ENCODE data around the gene FREM2. TPM values are rescaled to one million over a fixed set of nuclear protein-coding genes. Genes with fewer than 3 reads are reported as not detected.

Gene FREM2
- polyA plus RNA-seq, 6 donors from 2014 or later: not detected

DNA sequence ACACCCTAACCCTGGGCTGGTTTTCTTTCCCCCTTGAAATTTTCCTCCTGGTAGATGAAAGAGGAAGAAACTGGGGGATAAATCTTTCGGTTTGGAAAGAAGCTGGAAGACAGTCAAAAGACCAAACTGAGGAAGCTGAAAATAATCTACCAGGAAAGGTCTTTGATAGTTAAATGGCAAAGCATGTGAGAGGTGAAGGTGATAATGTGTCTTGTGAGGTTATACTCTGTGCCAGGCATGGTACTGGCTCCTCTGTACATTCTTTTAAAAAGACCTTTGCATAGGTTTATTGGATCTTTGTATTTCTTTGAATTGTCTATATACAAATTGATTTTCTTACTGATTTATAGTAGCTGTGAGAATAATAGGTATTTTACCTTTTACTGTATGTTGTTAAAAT, 98.6 kb downstream of the FREM2 start:
- no peaks in the 10 kb centered on the region for H3K4me1 Mint-ChIP-seq

GRCh38 chr13:38787550-38787949, 100.7 kb downstream of the FREM2 start:
- DNase-seq: no peak
- no peaks in the 10 kb centered on the region for H3K27me3 Mint-ChIP-seq

More for the DNA sequence above, 98.6 kb downstream of the FREM2 start:
- no peaks in the 10 kb centered on the region for H3K36me3 Mint-ChIP-seq
- H3K27ac Mint-ChIP-seq: no peak overlapping the region
- no peak for ATAC-seq (ENCODE audit: low read depth in 2 of 2)
- DNase-seq: no peak
- H3K27me3 Mint-ChIP-seq: no peaks in the 10 kb centered on the region
- H3K4me3 Mint-ChIP-seq: no peak overlapping the region
- peaks cover 0 to 2% (median 0%) of the 10 kb centered on the region in 7 donors for H3K9me3 Mint-ChIP-seq

DNA sequence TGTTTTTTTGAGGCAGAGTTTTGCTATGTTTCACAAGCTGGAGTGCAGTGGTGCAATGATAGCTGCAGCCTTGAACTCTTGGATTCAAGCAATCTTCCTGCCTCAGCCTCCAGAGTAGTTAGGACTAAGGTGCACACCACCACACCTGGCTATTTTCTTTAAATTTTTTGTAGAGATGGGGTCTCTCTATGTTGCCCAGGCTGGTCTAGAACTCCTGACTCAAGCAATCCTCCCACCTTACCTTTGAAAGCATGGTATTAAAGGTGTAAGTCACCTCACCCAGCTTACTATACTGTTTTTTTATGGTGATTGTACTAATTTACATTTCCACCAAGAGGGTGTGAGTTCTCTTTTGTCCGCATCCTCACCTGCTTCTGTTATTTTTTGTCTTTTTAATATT, 110.0 kb downstream of the FREM2 start:
- Mint-ChIP-seq H3K4me3 (no peak overlapping the region), H3K9me3 (peaks cover 0 to 9% (median 3%) of the 10 kb centered on the region in 7 donors), H3K36me3 (no peaks in the 10 kb centered on the region), H3K27ac (no peak overlapping the region), H3K27me3 (no peaks in the 10 kb centered on the region), H3K4me1 (no peaks in the 10 kb centered on the region)
- ATAC-seq (ENCODE audit: low read depth in 2 of 2) (no peak), DNase-seq (no peak)

More at GRCh38 chr13:38787550-38787949, 100.7 kb downstream of the FREM2 start:
- no peaks in the 10 kb centered on the region for H3K36me3 Mint-ChIP-seq
- no peak overlapping the region for H3K4me3 Mint-ChIP-seq
- no peak for ATAC-seq (ENCODE audit: low read depth in 2 of 2)
- no peak overlapping the region for H3K27ac Mint-ChIP-seq
- H3K4me1 Mint-ChIP-seq: no peaks in the 10 kb centered on the region
- H3K9me3 Mint-ChIP-seq: peaks cover 0 to 2% (median 0%) of the 10 kb centered on the region in 7 donors

- H3K4me1 Mint-ChIP-seq: no peaks in the 10 kb centered on the region
- H3K4me3 Mint-ChIP-seq: no peak overlapping the region
- no peak for ATAC-seq (ENCODE audit: low read depth in 2 of 2)
- H3K9me3 Mint-ChIP-seq: peaks cover 4 to 18% (median 6%) of the 10 kb centered on the region in 7 donors
- DNase-seq: no peak
- no peaks in the 10 kb centered on the region for H3K36me3 Mint-ChIP-seq
- no peaks in the 10 kb centered on the region for H3K27me3 Mint-ChIP-seq
- H3K27ac Mint-ChIP-seq: no peak overlapping the region
Measured at GRCh38 chr13:38803531-38803930, 116.7 kb downstream of the FREM2 start.

GRCh38 chr13:38804061-38804460, 117.2 kb downstream of the FREM2 start:
- no peak for DNase-seq
- no peak for ATAC-seq (ENCODE audit: low read depth in 2 of 2)

GRCh38 chr13:38804536-38804935, 117.7 kb downstream of the FREM2 start:
- DNase-seq (no peak), ATAC-seq (ENCODE audit: low read depth in 2 of 2) (no peak)
- Mint-ChIP-seq H3K4me1 (no peaks in the 10 kb centered on the region), H3K36me3 (no peaks in the 10 kb centered on the region), H3K27me3 (no peaks in the 10 kb centered on the region), H3K9me3 (peaks cover 5 to 27% (median 13%) of the 10 kb centered on the region in 7 donors), H3K4me3 (no peak overlapping the region), H3K27ac (no peak overlapping the region)

More at GRCh38 chr13:38804061-38804460, 117.2 kb downstream of the FREM2 start:
- no peaks in the 10 kb centered on the region for H3K27me3 Mint-ChIP-seq
- H3K36me3 Mint-ChIP-seq: no peaks in the 10 kb centered on the region
- no peaks in the 10 kb centered on the region for H3K4me1 Mint-ChIP-seq
- H3K4me3 Mint-ChIP-seq: no peak overlapping the region
- no peak overlapping the region for H3K27ac Mint-ChIP-seq
- H3K9me3 Mint-ChIP-seq: peaks cover 4 to 22% (median 9%) of the 10 kb centered on the region in 7 donors

GRCh38 chr13:38814331-38814730, 127.5 kb downstream of the FREM2 start:
- Mint-ChIP-seq H3K27ac (no peak overlapping the region), H3K9me3 (peaks cover 0 to 27% (median 18%) of the 10 kb centered on the region in 7 donors), H3K4me1 (no peaks in the 10 kb centered on the region), H3K27me3 (no peaks in the 10 kb centered on the region), H3K4me3 (no peak overlapping the region), H3K36me3 (peaks cover 0 to 7% of the 10 kb centered on the region in 2 donors)
- no peak for ATAC-seq (ENCODE audit: low read depth in 2 of 2)
- DNase-seq: no peak

- H3K27ac Mint-ChIP-seq: no peak overlapping the region
- H3K36me3 Mint-ChIP-seq: no peaks in the 10 kb centered on the region
- H3K9me3 Mint-ChIP-seq: peaks cover 0 to 3% (median 0%) of the 10 kb centered on the region in 7 donors
- ATAC-seq (ENCODE audit: low read depth in 2 of 2) (no peak), DNase-seq (no peak)
- H3K4me1 Mint-ChIP-seq: no peaks in the 10 kb centered on the region
- H3K27me3 Mint-ChIP-seq: no peaks in the 10 kb centered on the region
- no peak overlapping the region for H3K4me3 Mint-ChIP-seq
Measured at GRCh38 chr13:38819053-38819452, 132.2 kb downstream of the FREM2 start.

DNA sequence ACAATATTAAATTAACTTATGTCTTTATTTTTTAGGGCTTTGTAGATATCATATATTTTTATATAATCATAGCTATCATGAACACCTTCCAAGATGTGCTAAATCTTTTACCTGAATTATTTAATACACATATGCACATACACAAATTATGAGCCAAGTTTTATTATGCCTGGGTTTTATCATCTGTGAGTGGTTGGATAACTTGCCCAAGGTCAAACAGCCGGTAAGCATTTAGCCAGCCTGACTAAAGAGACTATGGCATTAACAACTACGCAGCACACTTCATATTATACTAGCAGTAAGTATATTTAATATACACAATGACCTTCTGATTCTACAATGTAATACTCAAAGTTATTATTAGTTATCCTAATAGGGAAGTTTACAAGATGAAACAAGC, 132.7 kb downstream of the FREM2 start:
- Mint-ChIP-seq H3K4me3 (no peak overlapping the region), H3K36me3 (no peaks in the 10 kb centered on the region), H3K4me1 (no peaks in the 10 kb centered on the region), H3K27me3 (no peaks in the 10 kb centered on the region), H3K9me3 (peaks cover 0 to 3% (median 0%) of the 10 kb centered on the region in 7 donors), H3K27ac (no peak overlapping the region)
- no peak for DNase-seq
- no peak for ATAC-seq (ENCODE audit: low read depth in 2 of 2)

DNA sequence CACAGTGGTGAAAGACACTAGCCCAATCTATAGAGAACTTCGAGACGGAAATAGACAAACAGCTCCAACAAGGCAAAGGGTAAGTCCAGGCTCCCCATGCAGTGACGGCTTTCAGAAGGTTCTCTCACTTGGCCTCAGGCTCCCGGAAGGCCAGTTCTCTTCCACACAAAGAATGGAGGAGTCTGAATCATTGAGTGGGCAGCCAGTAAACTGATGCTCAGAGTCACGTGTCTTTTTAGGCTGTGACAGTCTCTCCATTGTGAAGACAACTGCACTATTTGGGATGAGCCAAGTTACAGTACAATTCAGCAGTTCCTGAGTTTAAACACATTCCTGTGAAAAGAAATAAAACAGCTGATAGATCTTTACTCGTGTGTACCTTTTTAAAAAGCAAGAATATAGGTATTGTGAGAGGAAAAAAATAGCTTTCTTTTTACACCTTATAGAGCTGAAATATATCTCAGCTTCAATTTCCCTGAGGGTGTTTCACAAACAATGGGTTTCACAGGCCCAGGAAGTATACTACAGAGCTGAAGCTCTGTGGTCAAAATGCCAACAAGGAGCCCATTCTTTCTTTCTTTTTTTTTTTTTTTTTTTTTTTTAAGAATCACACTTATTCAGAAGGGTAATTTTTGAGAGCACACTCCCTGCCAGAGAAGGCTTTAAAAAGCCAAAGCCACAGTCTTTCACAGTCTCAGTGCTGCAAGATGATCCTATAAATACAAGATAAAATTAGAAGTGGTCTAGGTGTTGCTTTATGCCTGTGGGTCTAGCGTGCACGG, 135.1 kb downstream of the FREM2 start:
- ATAC-seq (ENCODE audit: low read depth in 2 of 2): no peak
- no peak for DNase-seq
- Mint-ChIP-seq H3K9me3 (peaks cover 0 to 3% (median 0%) of the 10 kb centered on the region in 7 donors), H3K4me1 (no peaks in the 10 kb centered on the region), H3K27me3 (no peaks in the 10 kb centered on the region), H3K4me3 (no peak overlapping the region), H3K27ac (no peak overlapping the region), H3K36me3 (no peaks in the 10 kb centered on the region)

DNA sequence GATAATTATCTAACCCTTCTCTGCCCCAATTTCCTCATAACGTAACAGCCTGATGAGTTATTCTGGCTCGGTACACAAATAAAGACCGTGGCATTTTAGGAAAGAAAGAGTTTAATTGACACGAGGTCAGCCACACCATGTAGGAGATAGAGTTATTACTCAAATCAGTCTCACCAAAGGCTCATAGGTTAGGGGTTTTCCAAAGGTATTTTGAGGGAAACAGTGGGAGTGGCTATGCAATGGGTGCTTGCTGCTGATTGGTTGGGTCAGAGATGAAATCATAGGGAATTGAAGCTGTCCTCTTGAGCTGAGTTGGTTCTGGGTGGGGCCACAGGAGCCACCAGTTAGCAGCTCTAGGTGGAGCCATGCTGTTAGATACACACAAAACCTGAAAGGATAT, 137.5 kb downstream of the FREM2 start:
- Mint-ChIP-seq H3K27ac (no peak overlapping the region), H3K4me1 (no peaks in the 10 kb centered on the region), H3K36me3 (no peaks in the 10 kb centered on the region), H3K27me3 (no peaks in the 10 kb centered on the region), H3K4me3 (no peak overlapping the region), H3K9me3 (peaks cover 0 to 9% (median 0%) of the 10 kb centered on the region in 7 donors)
- no peak for DNase-seq
- no peak for ATAC-seq (ENCODE audit: low read depth in 2 of 2)

GRCh38 chr13:38826182-38826813, 139.4 kb downstream of the FREM2 start:
- Mint-ChIP-seq H3K27ac (no peak overlapping the region), H3K4me1 (no peaks in the 10 kb centered on the region), H3K27me3 (no peaks in the 10 kb centered on the region), H3K4me3 (no peak overlapping the region), H3K9me3 (peaks cover 0 to 9% (median 5%) of the 10 kb centered on the region in 7 donors), H3K36me3 (no peaks in the 10 kb centered on the region)
- DNase-seq (no peak), ATAC-seq (ENCODE audit: low read depth in 2 of 2) (no peak)

- Mint-ChIP-seq H3K4me3 (no peak overlapping the region), H3K9me3 (peaks cover 0 to 11% (median 5%) of the 10 kb centered on the region in 7 donors), H3K36me3 (no peaks in the 10 kb centered on the region), H3K4me1 (no peaks in the 10 kb centered on the region), H3K27ac (no peak overlapping the region), H3K27me3 (no peaks in the 10 kb centered on the region)
- DNase-seq (no peak), ATAC-seq (ENCODE audit: low read depth in 2 of 2) (no peak)
Measured at GRCh38 chr13:38830442-38831045, 143.7 kb downstream of the FREM2 start.

DNA sequence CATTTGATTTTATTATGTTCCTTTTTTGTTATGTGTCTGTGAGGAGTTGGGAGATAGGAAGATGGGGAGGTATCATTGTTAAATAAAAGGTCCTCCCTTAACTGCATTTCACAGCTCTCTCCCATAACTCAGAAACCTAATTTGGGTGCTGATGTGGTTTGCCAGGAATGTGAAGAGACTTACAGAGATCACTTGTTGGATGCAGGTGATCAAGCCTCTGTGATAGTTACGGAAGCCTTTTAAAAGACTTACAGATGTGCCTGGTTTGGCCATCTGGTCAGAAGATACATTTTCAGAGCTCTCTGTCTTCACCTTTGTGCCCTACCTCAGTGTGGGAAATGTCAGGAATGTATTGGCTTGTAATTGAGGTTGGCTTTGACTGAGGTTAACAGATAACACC, 157.7 kb downstream of the FREM2 start:
- peaks cover 0 to 16% (median 8%) of the 10 kb centered on the region in 3 donors for H3K27me3 Mint-ChIP-seq
- no peaks in the 10 kb centered on the region for H3K36me3 Mint-ChIP-seq
- no peaks in the 10 kb centered on the region for H3K4me1 Mint-ChIP-seq
- no peak overlapping the region for H3K4me3 Mint-ChIP-seq
- no peaks in the 10 kb centered on the region for H3K9me3 Mint-ChIP-seq
- DNase-seq (no peak), ATAC-seq (ENCODE audit: low read depth in 2 of 2) (no peak)
- no peak overlapping the region for H3K27ac Mint-ChIP-seq
